ENCODE measurements around the gene SLC29A1. TPM values are rescaled to one million over a fixed set of nuclear protein-coding genes. Genes with fewer than 3 reads are reported as not detected.

The SLC29A1 gene
- total and polyA plus RNA-seq, 2 of the 8 experiments (the other 6 are each of a cell fraction or from before 2014, with no cell fraction given), result 187 to 558 TPM

- H2AK5ac ChIP-seq (ENCODE audit: low read depth, low read length), result peak overlapping the region; percentile 82; the same call in 1 of the 2 replicates
- H3K9me3 ChIP-seq (ENCODE audit: insufficient read depth in 2 of 2, low read depth in 1 of 2, low read length in 1 of 2), result no peaks in the 10 kb centered on the region
- H2BK120ac ChIP-seq (replicated peaks; ENCODE audit: low read depth, low read length), result peak overlapping the region; percentile 95
- peak in 1 of 2 experiments; percentile 78 for DNase-seq (ENCODE audit: low read depth in 1 of 2, low spot score in 2 of 2)
- no peaks in the 10 kb centered on the region for H3K79me2 ChIP-seq (ENCODE audit: control insufficient read depth in 1 of 2, insufficient read depth in 2 of 2, low read length in 2 of 2)
- ChIA-PET CTCF (ENCODE audit: partially characterized antibody) (interaction anchor here (0.8 to 3.5 kb wide), 9 partner anchors 9 to 40 kb away, joined by 3 to 21 read pairs (median 7); partner anchors contain the start of gene SLC29A1), POLR2A (ENCODE audit: partially characterized antibody) (interaction anchor here (0.7 to 6.2 kb wide), 16 partner anchors 10 to 458 kb away, joined by 3 to 60 read pairs (median 6); partner anchors contain the start of genes HSP90AB1, MYMX and SLC29A1)
- H2AFZ ChIP-seq (ENCODE audit: low read length), result 0 out of 2 replicates have a peak overlapping the region, but pooled peaks have one; percentile 3
- peak overlapping the region; percentile 97; the same call in 1 of the 2 replicates for H4K8ac ChIP-seq (ENCODE audit: extremely low read depth, insufficient read depth, low read length)
- H3K4me1 ChIP-seq (replicated peaks in 1 of 4; ENCODE audit: control insufficient read depth in 3 of 4, insufficient read depth in 4 of 4, low read length in 3 of 4), result peaks cover 21 to 32% (median 30%) of the 10 kb centered on the region in 4 experiments
- no peak overlapping the region for H3K14ac ChIP-seq (ENCODE audit: insufficient read length)
- H2BK15ac ChIP-seq (ENCODE audit: low read length), result peak overlapping the region; percentile 53; the same call in 1 of the 2 replicates
- no peaks in the 10 kb centered on the region for H3K79me1 ChIP-seq (ENCODE audit: low read depth, low read length)
- H3K23ac ChIP-seq (ENCODE audit: insufficient read length), result no peak overlapping the region
- H4K91ac ChIP-seq (replicated peaks; ENCODE audit: insufficient read length, low read length), result peak overlapping the region; percentile 99
- peak overlapping the region in 3 of 4 experiments; percentile 47 to 58 (median 51); a peak in 6 of 7 replicates for H3K9ac ChIP-seq (replicated peaks in 1 of 4; ENCODE audit: extremely low read depth in 1 of 4, low read depth in 3 of 4, low read length in 3 of 4)
- peak; percentile 97 for FAIRE-seq
- H3K23me2 ChIP-seq (ENCODE audit: low read depth, low read length), result no peaks in the 10 kb centered on the region; the same call in 1 of the 2 replicates
- H3K4me3 ChIP-seq (ENCODE audit: extremely low read depth in 1 of 4, insufficient read depth in 2 of 4, low read depth in 3 of 4, low read length in 4 of 4), result peak overlapping the region in 1 of 4 experiments; percentile 21; a peak in 3 of 8 replicates
- peak overlapping the region; percentile 95 for H4K5ac ChIP-seq (ENCODE audit: insufficient read length, low read depth, low read length)
- no peaks in the 10 kb centered on the region for H3K36me3 ChIP-seq (ENCODE audit: control insufficient read depth in 2 of 4, insufficient read depth in 4 of 4, low read length in 3 of 4)
- peak overlapping the region; percentile 98 for H2BK20ac ChIP-seq (ENCODE audit: low read length)
- peak overlapping the region; percentile 94 for H3K4ac ChIP-seq (replicated peaks; ENCODE audit: insufficient read length, low read depth, low read length)
- H3K18ac ChIP-seq (ENCODE audit: extremely low read depth, low read length), result peak overlapping the region; percentile 99
- peak overlapping the region; percentile 100 for H2BK12ac ChIP-seq (ENCODE audit: low read depth, low read length)
- peak overlapping the region; percentile 99 for H2BK5ac ChIP-seq (ENCODE audit: low read depth, low read length)
- no peaks in the 10 kb centered on the region for H4K20me1 ChIP-seq (replicated peaks in 1 of 2; ENCODE audit: control insufficient read depth in 1 of 2, insufficient read depth in 2 of 2, low read length in 2 of 2)
- peak overlapping the region; percentile 49 to 55 for H3K4me2 ChIP-seq (ENCODE audit: insufficient read depth in 1 of 2, low read depth in 2 of 2, low read length in 2 of 2)
- peak overlapping the region; percentile 17 for H3K56ac ChIP-seq (replicated peaks; ENCODE audit: insufficient read length, low read depth, low read length)
- H3K27ac ChIP-seq (ENCODE audit: low read depth, low read length), result peak overlapping the region; percentile 93
- 41% methylated on average over 4 of the region's 4 CpGs; no CpG with 5 or more reads in 1 of the 2 experiments for WGBS, 2 experiments (ENCODE audit: extremely low coverage in 1 of 2, insufficient coverage in 1 of 2, insufficient read length in 1 of 2, insufficient replicate concordance in 2 of 2, low coverage in 1 of 2, low lambda C conversion rate in 2 of 2, missing lambda C conversion rate in 1 of 2)
- no peaks in the 10 kb centered on the region for H3K27me3 ChIP-seq (replicated peaks in 1 of 4; ENCODE audit: control insufficient read depth in 3 of 4, extremely low read depth in 1 of 4, insufficient read depth in 3 of 4, low read length in 3 of 4)
- TF ChIP-seq ATF2 (IDR thresholded peaks at IDR 0.05; ENCODE audit: low read length) (0 out of 2 replicates have a peak, but pooled peaks have one; percentile 32), MAFK (IDR thresholded peaks at IDR 0.05; ENCODE audit: low read depth, low read length) (peak; percentile 34; the same call in 1 of the 2 replicates), ASH2L (IDR thresholded peaks at IDR 0.05; ENCODE audit: low read length) (peak; percentile 96), POLR2A (IDR thresholded peaks at IDR 0.05; ENCODE audit: control extremely low read depth in 1 of 2, low read depth in 2 of 2, low read length in 2 of 2) (peak; percentile 54 to 83), RAD21 (IDR thresholded peaks at IDR 0.05 in 1 of 2, conservative IDR thresholded peaks at IDR 0.05 in 1 of 2; ENCODE audit: low read depth in 2 of 2, low read length in 2 of 2) (peak; percentile 9 to 30; a peak in 3 of 4 replicates), SIX5 (IDR thresholded peaks at IDR 0.05; ENCODE audit: low read depth, low read length) (no peak), SRF (IDR thresholded peaks at IDR 0.05; ENCODE audit: low read depth, low read length) (no peak), GTF2F1 (IDR thresholded peaks at IDR 0.05; ENCODE audit: borderline replicate concordance, low read depth, low read length) (peak; percentile 76; the same call in 1 of the 2 replicates), SIN3A (conservative IDR thresholded peaks at IDR 0.05 in 1 of 2, IDR thresholded peaks at IDR 0.05 in 1 of 2; ENCODE audit: low read depth in 1 of 2, low read length in 2 of 2) (0 out of 4 replicates have a peak, but pooled peaks have one; percentile 25 to 53)
Observed at GRCh38 chr6:44202332-44202971, 20.9 kb upstream of the SLC29A1 start.
